ENCODE measurements around the gene SPG7. TPM values are rescaled to one million over a fixed set of nuclear protein-coding genes. Genes with fewer than 3 reads are reported as not detected.

Gene SPG7
- total and polyA plus RNA-seq, 9 of the 15 experiments (the other 6 are each of a cell fraction or from before 2014, with no cell fraction given) = 5.8 to 89.1 (median 49.4) TPM

- TF ChIP-seq AFF4 (CRISPR knock-in tag; IDR thresholded peaks at IDR 0.05) (no peak), PATZ1 (CRISPR knock-in tag; IDR thresholded peaks at IDR 0.05; ENCODE audit: borderline replicate concordance) (0 out of 2 replicates have a peak, but pooled peaks have one; percentile 56), ELF2 (CRISPR knock-in tag; IDR thresholded peaks at IDR 0.05) (peak; percentile 84), SNAPC5 (CRISPR knock-in tag; IDR thresholded peaks at IDR 0.05) (no peak), ZNF668 (CRISPR knock-in tag; IDR thresholded peaks at IDR 0.05) (no peak), NFIX (CRISPR knock-in tag; IDR thresholded peaks at IDR 0.05; ENCODE audit: low read depth) (peak; percentile 7; the same call in 1 of the 2 replicates), NR2C2 (CRISPR knock-in tag; IDR thresholded peaks at IDR 0.05) (peak; percentile 96), NR2C2 (tag; IDR thresholded peaks at IDR 0.05) (peak; percentile 99), SMAD1 (IDR thresholded peaks at IDR 0.05; ENCODE audit: low read depth, low read length, partially characterized antibody) (peak; percentile 73), ZNF76 (CRISPR knock-in tag; IDR thresholded peaks at IDR 0.05; ENCODE audit: borderline replicate concordance) (no peak), ZFP1 (CRISPR knock-in tag; IDR thresholded peaks at IDR 0.05) (no peak), NFXL1 (CRISPR knock-in tag; IDR thresholded peaks at IDR 0.05) (no peak), CTBP1 (IDR thresholded peaks at IDR 0.05; ENCODE audit: borderline replicate concordance) (peak; percentile 50; the same call in 1 of the 2 replicates), RCOR1 (IDR thresholded peaks at IDR 0.05; ENCODE audit: borderline replicate concordance in 1 of 2, low read depth in 2 of 2, low read length in 2 of 2) (peak in 1 of 2 experiments; percentile 69; a peak in 2 of 4 replicates), PPARD (CRISPR knock-in tag; IDR thresholded peaks at IDR 0.05) (no peak), ZBED1 (IDR thresholded peaks at IDR 0.05) (0 out of 2 replicates have a peak, but pooled peaks have one; percentile 55), ZNF586 (CRISPR knock-in tag; conservative IDR thresholded peaks at IDR 0.05) (no peak), STAT5B (CRISPR knock-in tag; IDR thresholded peaks at IDR 0.05) (no peak), ZNF232 (CRISPR knock-in tag; IDR thresholded peaks at IDR 0.05) (no peak), SIX5 (IDR thresholded peaks at IDR 0.05; ENCODE audit: borderline replicate concordance in 1 of 2, insufficient read depth in 1 of 2, low read depth in 1 of 2, low read length in 2 of 2) (no peak), ZNF778 (CRISPR knock-in tag; IDR thresholded peaks at IDR 0.05) (no peak), C11orf30 (IDR thresholded peaks at IDR 0.05; ENCODE audit: low read depth) (peak; percentile 79), PHB (CRISPR knock-in tag; IDR thresholded peaks at IDR 0.05) (no peak)
Measured at GRCh38 chr16:89505204-89506112, 2.7 kb upstream of the SPG7 start (continued).
